ENCODE results near the gene LEMD1. TPM values are rescaled to one million over a fixed set of nuclear protein-coding genes. Genes with fewer than 3 reads are reported as not detected.
"Not testable (repeated sequence)": the region's sequence is repeated elsewhere in the genome, so short reads cannot be mapped to it uniquely, and the experiment has no call there.

Gene LEMD1
- total RNA-seq, 1 experiment from 2014 or later: 16.7 TPM

DNA sequence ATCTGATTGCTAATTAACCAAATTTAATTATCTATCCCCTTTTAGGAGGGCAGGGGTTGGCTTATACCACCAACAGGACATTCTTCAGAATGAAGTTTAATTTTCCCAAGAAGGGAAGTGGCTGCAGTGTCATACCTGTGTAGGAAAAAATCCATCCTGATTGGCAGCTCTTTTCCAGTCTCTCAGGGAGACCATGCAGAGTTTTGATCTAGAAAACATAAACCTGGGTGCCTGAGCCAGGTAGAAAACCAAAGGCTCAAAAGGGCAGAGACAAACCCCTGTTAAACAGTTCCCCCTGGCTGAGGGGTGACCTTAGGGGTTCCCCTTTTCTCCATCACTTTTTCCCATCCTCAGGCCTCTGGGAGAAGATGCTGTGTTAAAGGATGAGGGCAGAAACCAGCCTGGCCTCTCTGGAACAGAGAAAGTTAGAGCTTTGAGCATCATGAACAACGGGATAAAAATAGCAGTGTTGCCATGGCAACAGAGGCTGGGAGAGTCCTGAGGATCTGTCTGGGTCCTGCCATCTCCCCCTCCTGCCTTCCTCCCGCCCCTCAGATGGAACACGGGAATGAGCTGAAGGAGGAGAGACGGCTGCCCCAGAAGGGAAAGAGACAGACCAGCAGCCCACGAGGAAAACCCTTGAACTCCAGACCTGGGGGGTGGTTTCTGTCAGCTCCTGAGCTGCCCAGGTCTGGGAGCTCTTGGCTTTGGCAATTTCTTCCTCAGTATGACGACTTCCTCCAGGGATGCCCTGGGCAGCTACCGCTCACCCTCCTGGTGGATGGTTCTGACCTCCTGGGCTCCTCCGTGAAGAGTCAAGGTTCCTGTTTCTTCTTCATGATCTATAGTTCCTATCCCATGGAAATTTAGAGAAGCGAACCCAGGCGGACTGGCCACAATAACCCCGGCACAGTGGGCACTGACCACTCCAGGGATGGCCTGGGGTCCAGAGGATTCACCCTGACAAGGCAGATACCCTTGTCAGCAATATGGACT, 14.0 kb upstream of the LEMD1 start:
- Histone ChIP-seq H2AFZ (no peak overlapping the region), H3K27me3 (ENCODE audit: insufficient read depth, low read depth) (peaks cover 5% of the 10 kb centered on the region; the same call in 1 of the 2 replicates), H3K4me1 (replicated peaks; ENCODE audit: insufficient read depth) (peaks cover 9% of the 10 kb centered on the region), H3K4me3 (no peak overlapping the region), H3K4me2 (no peak overlapping the region), H4K20me1 (ENCODE audit: insufficient read depth) (no peaks in the 10 kb centered on the region), H3K9me2 (ENCODE audit: insufficient read depth) (no peaks in the 10 kb centered on the region), H3F3A (ENCODE audit: insufficient read depth, low read depth) (0 out of 2 replicates have a peak, but pooled peaks cover 10% of the 10 kb centered on the region), H3K36me3 (ENCODE audit: low read depth) (no peaks in the 10 kb centered on the region), H3K79me2 (ENCODE audit: low read depth) (no peaks in the 10 kb centered on the region), H3K27ac (no peak overlapping the region), H3K9me3 (ENCODE audit: insufficient read depth, low read depth) (no peaks in the 10 kb centered on the region)
- POLR2A ChIA-PET (ENCODE audit: unreplicated experiment): interaction anchor here (0.6 kb wide), 1 partner anchor 15 kb away, joined by 5 read pairs; no protein-coding TSS in a partner anchor
- no peak for DNase-seq
- no TSS peak for BruUV-seq (replicated peaks)
- TF ChIP-seq CTCF (conservative IDR thresholded peaks at IDR 0.05) (no peak), EZH2 (IDR thresholded peaks at IDR 0.05; ENCODE audit: low read depth) (no peak)
- CTCF ChIA-PET: no interaction called here
- intact Hi-C loops (cut with micrococcal nuclease; ENCODE audit: unreplicated experiment): no loop called here

DNA sequence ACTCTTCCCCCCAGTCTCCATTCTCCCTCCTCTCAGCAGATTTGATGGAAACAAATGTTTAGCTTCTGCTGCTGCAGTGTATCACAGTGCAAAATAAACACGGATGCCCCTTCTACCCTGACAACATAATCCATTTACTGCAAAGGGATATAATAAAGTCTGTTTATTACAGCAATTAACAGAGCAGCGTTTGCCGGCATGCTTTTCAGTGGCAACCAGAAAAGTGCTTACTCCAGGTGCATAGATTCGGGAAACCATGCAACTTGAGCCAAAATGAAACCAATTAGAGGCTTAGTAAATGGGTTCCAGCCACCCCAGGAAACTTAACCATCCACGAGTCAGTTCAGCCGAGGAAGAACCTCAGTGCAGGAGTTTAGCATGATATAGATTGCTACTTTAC, 12.9 kb upstream of the LEMD1 start:
- Histone ChIP-seq H3K36me3 (ENCODE audit: low read depth) (no peaks in the 10 kb centered on the region), H3K79me2 (ENCODE audit: low read depth) (no peaks in the 10 kb centered on the region), H4K20me1 (ENCODE audit: insufficient read depth) (no peaks in the 10 kb centered on the region), H3K9me3 (ENCODE audit: insufficient read depth, low read depth) (no peaks in the 10 kb centered on the region), H3K4me2 (no peak overlapping the region), H3K4me3 (no peak overlapping the region), H3F3A (ENCODE audit: insufficient read depth, low read depth) (0 out of 2 replicates have a peak, but pooled peaks cover 5% of the 10 kb centered on the region), H2AFZ (no peak overlapping the region), H3K4me1 (replicated peaks; ENCODE audit: insufficient read depth) (no peaks in the 10 kb centered on the region), H3K27ac (no peak overlapping the region), H3K27me3 (ENCODE audit: insufficient read depth, low read depth) (peaks cover 6% of the 10 kb centered on the region; the same call in 1 of the 2 replicates), H3K9me2 (ENCODE audit: insufficient read depth) (no peaks in the 10 kb centered on the region)
- POLR2A ChIA-PET (ENCODE audit: unreplicated experiment): interaction anchor here (0.7 kb wide), 1 partner anchor 114 kb away, joined by 5 read pairs; no protein-coding TSS in a partner anchor
- TF ChIP-seq EZH2 (IDR thresholded peaks at IDR 0.05; ENCODE audit: low read depth) (no peak), CTCF (conservative IDR thresholded peaks at IDR 0.05) (no peak)
- CTCF ChIA-PET: no interaction called here
- DNase-seq: no peak
- no TSS peak for BruUV-seq (replicated peaks)
- intact Hi-C loops (cut with micrococcal nuclease; ENCODE audit: unreplicated experiment): no loop called here

DNA sequence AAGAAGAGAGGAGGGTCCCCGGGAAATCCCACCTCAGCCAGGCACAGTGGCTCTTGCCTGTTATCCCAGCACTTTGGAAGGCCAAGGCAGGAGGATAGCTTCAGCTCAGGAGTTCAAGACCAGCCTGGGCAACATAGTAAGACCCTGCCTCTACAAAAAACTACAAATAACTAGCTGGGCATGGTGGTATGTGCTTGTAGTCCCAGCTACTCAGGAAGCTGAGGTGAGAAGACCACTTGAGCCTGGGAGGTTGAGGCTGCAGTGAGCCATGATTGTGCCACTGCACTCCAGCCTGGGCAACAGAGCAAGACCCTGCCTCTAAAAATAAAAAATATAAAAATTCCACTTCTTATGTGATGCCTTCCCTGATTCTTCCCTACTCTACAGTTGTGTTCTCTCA, 10.8 kb upstream of the LEMD1 start:
- H3K4me3 ChIP-seq, CTCF ChIA-PET: not testable (repeated sequence)
- peaks cover 21% of the 10 kb centered on the region; the same call in 1 of the 2 replicates for H3K27me3 ChIP-seq (ENCODE audit: insufficient read depth, low read depth)

More for the DNA sequence above, 10.8 kb upstream of the LEMD1 start:
- POLR2A ChIA-PET (ENCODE audit: unreplicated experiment): interaction anchor here (0.7 to 1.0 kb wide), 2 partner anchors 17 to 88 kb away, joined by 4 to 6 read pairs; no protein-coding TSS in a partner anchor
- H3K36me3 ChIP-seq (ENCODE audit: low read depth); H4K20me1 ChIP-seq (ENCODE audit: insufficient read depth); H3K27ac ChIP-seq; H3F3A ChIP-seq (ENCODE audit: insufficient read depth, low read depth); H3K9me3 ChIP-seq (ENCODE audit: insufficient read depth, low read depth); H3K4me2 ChIP-seq; intact Hi-C loops (cut with micrococcal nuclease; ENCODE audit: unreplicated experiment); BruUV-seq (replicated peaks); H3K4me1 ChIP-seq (replicated peaks; ENCODE audit: insufficient read depth); DNase-seq; H3K79me2 ChIP-seq (ENCODE audit: low read depth); H2AFZ ChIP-seq; H3K9me2 ChIP-seq (ENCODE audit: insufficient read depth): not testable (repeated sequence)

Measured in PC-9 (cell line).